NCI-H748 (cell line): ENCODE data around the gene COBL.

ENCODE experiments used
- DNase-seq: peaks from one replicate; lab custom pipeline; 2025; ENCODE audit not compliant: unreplicated experiment; lab: John Stamatoyannopoulos, UW

COBL gene

DNA sequence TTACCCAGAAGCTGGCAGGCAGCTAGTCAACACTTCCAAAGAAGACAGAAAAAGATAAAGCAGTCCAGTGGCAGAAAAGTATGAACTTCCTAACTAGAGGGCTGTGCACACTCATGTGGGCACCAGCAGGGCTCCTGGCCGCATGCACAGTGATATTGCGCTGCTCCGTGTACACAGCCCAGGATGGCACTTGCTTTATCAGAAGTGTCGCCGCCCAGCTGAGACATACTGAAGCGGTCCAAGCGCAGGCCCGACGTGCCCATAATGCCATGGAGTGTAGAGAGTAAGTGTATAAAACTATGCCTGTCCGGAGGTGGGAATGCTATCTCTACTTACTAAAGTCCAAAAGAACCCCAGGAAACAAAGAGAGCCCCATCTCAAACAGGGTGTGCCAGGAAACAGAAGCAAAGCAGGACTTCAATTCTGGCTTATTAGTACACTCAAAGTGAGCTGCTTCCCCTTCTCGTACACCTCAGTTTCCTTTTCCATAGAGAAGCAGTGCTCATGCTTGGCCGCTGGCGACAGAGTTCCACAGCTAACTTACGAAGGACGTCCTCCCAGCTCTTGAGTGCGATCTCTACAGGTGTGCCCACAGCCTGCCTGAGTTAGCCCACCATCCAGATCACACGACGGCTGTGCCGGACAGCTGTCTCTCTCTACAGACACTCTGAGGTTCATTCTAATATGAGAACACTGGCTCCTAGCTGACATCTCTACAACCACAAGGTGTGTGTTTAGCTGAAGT, 234.3 kb downstream of the COBL start:
- no peak for DNase-seq

DNA sequence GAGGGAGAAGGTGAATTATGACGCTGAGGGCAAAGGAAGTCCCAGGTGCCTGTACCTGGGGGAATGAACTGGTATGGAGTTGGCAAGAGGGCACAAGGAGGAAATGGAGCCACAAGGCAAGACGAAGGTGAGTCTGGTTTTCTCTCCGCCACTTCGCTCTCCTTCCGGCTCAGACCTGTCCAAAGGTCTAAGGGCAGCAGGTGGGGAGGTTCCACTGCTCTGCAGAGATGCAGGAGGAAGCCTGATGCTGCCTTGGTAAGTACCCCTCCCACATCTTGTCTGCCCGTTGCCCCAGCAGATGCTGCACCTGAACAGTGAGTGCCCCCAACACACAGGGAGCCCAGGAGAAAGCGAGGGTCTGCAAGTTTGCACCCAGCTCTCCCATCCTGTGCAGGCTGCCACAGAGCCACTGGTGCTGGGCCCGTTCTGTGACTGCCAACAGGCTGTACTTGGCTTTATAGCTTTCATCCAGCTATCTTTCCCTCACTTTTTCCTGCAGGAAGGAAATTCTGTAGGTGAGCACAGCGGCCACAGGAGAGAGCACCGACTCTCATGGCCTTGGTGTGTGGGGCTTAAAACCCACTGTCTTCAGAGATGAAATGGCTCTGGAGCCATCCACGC, 235.2 kb downstream of the COBL start:
- DNase-seq: no peak

DNA sequence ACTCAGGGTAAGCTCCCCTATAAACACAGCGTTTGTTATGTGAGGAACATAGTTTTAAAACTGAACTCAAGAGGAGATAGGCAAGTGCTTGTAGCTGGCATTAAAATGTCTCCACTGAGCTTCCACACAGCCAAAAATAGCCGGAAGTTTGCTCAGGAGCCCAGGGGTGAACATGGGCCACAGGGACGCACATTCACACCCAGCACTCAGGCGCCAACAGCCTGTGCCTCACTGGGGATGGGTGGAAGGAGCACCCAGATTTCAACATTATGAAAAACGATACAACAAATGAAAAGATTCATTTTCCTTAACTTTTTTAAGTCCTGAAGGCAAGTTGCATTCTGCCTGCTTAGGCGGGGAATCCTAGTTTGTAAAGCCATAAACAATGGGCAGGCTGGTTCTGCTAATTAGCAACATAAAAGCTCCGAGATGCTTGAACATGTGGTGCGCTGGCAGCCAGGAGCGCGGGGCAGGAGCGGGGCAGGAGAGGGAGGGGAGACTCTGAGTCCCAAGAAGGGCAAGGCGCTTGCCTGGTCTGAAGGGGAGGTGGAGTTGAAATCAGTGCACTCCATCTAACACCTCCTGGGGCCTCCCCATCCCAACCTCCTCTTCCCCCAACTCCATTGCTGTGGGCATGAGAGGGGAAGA, 235.9 kb downstream of the COBL start:
- DNase-seq: no peak

DNA sequence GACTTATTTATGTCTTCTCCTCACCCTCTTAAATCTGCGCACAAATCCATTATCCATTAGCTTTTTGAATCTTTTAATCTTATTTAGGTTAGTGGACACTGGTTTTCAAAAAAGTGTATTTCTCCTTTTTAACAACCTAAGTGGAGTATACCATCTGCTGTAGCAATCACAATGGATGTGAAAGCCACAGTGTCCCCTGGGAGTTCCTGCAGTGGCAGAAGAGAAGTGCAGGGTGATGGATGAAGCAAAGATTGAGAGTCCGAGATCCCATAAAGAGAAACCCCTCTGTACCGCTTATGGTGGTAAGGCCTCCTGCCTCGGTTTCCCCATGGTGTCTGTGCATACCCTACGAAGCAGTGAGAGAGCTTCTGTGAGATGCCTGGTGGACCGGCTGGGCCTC, 236.4 kb downstream of the COBL start:
- DNase-seq: no peak

DNA sequence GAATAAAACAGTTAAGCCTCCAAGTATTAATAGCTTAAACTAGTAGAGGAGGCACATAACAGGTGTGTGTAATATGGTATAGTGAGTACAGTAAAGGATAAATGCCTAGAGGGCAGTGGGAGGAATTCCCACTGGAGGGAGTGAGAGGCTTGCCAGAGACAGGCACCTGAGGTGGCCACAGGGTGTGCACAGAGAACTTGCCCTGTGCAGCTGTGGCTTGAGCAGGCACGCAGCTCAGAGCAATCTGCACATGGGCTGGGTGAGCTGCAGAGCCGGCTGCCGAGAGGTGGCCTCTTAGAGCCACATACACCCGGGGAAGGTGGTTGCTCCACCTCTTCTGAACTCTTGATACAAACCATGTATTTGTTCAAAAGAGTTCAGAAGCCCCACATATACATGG, 237.1 kb downstream of the COBL start:
- DNase-seq: no peak

DNA sequence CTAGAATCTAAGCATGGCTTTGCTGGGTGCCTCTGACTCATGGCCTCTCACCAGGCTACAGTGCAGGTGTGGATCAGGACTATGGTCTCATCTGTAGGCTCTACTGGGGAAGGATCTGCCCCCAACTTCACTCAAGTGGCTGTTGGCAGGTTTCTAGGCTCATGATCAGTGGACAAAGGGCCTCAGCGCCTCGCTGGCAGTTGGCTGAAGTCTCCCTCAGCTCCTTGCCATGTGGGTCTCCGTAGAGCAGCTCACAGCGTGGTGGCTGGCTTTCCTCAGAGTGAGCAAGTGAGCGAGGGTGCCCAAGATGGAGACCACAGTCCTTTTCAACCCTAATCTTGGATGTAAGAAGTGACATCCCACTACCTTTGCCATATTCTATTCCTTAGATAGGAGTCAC, 238.0 kb downstream of the COBL start:
- DNase-seq: no peak

DNA sequence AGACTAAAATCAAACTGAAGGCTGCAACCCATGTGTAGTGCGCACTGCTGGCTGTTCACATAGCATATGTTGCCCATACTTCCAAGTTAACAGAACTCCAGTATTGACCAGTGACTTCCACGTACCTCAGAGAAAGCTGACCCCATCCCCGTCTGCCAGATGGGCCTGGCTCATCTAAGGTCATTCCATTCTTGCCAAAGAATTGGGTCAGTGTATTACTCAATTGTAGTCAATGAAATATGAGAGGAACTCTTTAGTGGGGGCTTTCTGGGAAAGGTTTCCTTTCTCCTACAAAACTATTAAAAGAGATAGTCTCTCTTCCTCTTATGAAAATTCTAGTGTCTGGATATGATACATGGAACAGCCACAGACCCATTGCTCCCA, 238.6 kb downstream of the COBL start:
- DNase-seq: no peak

DNA sequence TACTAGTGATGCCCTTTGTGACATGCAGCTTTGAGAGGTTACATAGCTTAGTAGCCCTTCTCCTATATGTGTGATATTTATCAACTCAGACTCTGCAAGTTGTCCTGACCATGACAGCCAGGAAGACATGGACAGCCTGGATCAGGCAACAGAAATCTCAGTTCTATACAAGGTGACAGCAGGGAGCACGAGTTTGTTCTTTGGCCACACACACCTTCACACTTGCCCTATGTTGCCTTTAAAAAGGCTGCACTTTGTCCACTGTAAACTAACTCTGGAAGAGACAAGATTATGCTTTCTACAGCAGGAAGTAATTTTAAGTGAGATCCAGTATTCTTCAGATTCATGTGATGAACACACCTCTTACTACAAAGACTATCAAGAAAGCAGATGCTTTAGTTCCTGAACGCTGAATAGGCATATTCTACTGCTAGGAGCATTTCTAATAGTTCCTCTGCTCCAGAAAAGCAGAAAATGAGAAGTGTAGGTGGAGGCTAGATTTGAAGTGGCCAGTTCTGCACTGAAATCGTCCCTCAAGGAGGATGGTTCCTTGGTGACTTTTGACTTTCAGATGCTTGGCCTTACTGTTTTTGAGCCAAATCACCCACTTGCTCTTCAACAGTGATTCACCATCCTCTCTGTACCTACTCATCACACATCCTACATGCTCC, 239.2 kb downstream of the COBL start:
- no peak for DNase-seq

DNA sequence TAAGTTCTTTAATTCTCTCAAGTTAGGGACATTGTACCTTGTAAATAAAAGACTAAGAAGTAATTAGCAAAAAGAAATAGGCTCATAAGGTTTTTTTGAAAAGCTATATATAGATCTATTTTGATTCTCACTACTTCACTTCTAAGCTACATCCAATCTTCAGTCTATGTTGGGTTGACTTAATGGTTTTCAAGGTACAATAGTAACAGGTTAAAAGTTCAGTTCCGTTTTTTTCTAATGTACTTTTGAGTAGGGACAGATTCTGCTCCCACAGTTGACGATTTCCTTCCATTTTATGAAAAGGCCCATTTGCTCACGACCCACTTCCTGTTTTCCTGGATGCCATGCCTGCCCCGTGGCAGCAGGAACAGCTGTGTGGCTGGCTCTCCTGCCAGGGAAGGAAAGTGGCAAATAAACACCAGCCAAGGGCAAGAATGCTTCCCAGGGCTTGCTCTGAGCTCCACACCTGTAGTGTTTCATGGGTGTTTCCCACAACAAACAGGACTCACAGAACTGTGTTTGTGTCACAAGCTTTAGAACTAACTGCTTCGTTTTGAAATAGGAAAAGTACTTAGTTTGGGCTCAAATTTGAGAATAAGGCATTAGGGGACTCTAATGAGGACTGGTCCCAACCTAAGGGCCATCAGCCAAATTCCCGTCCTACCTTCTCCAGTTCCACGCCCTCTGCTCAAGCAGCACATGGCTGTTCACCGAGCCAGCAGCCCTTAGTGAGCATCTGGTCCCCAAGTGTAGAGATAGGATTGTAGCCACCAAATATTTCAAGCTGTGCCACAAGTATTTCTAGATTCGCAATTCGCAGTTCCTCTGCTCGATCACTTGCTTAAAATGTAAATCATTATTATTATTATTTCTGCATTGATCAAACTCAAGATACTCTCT, 240.7 kb downstream of the COBL start:
- DNase-seq: no peak

DNA sequence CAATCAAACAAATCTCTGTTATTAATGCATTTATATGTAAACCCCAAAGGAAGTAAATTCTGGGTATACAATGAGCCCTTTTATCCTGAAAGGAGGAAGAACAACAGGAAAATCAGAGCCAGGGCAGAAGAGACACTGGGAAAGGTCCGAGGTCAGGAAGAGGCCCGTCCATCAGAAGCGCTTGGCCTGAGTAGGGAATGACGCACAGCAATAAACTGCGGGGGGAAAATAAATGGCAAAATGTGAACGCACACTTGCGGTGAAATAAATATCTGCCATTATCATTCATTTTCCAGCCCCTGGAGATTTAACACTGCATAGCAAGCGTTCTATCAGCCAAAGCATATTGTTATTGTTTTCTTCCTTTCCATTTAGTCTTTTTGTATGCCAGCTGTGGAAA, 243.4 kb downstream of the COBL start:
- DNase-seq: no peak

DNA sequence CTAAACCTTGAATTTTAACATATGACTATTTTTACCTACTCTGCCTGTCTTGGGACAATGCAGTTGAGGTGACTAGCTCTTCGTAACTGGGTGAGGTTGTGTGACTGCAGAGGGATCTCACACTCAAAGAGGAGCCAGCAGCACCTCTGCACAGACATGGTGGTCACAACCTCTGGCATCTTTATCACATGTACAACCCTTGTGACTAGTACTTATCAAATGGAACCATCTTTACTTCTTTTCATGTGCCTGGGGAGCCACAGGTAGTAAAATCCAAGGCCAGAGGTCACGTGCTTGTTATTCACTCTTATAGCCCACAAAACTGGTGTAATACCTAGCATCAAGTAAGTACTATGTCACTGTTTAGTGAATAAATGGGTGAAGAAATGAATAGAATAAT, 244.3 kb downstream of the COBL start:
- DNase-seq: no peak

DNA sequence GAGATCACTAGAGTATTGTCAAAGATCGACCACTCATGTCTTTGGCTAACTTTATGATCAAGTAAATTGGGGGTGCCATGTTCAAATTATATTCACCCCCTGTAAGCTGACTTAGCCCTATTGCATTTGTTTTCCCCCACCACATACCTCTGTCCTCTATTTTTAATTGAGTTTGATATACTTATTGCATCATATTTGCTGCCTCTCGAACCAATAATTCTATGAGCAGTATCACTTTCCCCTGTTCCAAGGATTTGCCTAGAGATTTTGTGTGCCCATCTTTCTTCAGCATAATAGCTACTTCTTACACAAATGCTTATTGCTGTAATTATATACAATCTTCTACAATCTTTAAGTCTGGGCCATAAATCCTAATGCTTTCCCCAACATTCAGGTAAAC, 245.2 kb downstream of the COBL start:
- no peak for DNase-seq

DNA sequence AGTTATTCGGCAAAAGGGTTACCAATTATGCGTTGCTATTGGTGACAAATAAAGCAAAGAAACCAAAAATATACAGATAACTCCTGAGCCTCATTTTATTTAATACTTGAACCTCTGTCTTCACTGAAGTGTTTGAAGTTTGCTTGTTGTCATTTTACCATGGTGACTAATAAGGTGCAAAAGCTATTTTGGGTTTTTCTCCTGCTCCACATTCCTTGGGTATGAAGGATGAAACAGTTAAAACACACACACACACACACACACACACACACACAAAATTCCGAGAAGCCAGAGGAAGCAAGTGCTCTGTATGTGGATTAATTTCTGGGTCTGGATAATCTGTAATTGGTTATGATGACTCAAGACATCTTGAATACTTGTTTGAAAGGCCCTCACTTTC, 246.5 kb downstream of the COBL start:
- DNase-seq: no peak

DNA sequence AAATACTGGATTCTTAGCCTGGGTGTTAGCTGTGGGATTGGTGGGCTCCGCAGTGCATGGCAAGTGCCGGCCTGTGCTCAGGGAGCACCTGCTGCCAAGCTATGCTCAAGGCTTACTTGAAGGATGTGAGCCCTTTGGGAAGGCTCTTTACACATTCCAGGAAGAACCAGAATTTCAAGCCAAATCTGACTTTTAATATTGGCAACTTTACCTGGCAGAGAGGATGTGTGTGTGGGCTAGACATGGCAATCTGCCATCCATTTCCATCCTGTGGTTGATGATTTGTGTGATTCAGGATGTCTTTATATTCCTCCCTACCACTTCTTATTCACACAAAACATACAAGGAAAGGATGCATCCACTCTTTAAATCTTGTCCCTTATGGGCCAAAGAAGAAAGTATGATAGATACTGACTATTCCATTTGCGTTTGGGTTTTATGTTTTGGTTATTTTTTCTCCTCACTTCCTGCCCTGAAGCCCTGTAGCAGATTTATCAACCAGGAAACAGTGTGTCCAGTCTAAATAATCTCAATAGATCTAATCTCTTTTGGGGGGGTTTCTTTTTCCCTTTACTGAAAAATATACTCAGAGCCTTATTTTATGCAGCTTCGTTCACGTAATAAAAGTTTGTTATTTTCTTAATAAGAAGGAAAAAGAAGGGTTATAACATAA, 247.1 kb downstream of the COBL start:
- DNase-seq: no peak

DNA sequence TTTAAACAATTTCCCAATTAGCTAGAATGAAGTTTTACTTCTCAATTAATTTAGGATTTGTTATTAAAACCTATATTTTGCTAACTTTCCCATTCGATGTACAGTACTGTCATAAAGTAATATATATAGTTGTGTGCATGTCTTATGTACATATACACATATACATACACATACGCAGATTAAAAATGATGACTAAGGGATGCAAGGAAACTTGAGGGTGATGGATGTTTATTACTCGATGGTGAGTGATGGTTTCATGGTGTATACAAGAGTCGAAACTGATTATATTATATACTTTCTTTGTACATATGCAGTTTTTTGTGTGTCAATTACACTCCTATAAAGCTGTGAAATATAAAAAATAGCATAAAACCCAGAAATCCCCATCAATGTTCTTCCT, 248.2 kb downstream of the COBL start:
- no peak for DNase-seq

DNA sequence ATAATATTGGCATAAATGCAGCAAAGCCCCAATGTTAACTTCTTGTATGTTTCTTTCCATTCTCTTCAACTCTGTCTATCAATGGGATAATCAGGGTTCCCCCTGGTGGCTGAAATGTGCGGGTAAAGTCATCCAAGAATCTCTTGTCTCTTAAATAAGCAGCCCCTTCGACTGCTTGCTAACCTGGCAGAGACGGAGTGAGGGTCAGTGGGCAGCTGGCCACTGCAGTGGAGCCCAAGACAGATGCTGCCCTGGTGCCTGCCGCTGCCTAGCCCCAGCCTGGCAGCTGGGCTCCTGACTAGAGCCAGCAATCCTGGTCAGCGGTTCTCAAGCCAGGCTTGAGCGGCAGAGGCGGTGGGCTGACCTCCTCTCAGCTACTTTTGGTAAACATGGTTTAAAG, 248.9 kb downstream of the COBL start:
- peak; percentile 65 for DNase-seq

DNA sequence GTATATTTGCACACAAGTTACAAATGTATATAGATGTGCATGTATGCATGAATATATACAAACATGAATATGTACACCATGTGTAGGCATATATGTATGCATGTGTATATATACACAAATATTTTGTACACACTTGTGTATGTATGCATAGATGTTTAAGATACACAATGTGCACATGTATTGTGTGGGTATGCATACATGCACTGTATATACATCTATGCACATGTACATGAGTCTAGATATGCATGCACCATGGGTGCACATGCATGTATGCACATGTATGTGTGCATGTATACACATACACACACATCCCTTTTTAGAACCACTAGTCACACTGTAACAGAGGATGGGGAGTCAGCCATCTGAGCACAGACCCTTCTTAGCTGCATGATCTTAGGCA, 249.4 kb downstream of the COBL start:
- no peak for DNase-seq

DNA sequence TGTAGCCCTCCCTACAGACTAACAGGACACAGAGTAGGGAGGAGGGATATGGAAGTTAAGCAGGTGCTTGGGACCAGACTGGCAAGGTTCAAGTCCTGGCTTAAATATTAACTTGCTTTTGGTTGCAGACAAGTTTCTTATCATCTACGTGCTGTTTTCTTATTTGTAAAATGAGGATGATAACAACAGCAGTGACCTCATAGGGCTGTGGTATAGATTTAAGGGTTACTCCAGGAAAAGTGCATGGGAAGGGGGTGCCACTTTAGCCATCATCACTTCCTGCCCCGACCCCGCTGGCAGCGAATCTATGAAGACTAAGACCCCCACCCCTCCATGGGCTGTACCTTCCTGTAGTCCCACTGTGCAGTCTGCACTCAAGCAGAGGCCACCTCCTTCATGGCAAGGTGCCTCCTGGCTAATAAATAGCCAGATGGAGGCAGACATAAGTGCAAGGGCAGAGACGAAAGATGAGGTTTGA, 250.2 kb downstream of the COBL start:
- no peak for DNase-seq

DNA sequence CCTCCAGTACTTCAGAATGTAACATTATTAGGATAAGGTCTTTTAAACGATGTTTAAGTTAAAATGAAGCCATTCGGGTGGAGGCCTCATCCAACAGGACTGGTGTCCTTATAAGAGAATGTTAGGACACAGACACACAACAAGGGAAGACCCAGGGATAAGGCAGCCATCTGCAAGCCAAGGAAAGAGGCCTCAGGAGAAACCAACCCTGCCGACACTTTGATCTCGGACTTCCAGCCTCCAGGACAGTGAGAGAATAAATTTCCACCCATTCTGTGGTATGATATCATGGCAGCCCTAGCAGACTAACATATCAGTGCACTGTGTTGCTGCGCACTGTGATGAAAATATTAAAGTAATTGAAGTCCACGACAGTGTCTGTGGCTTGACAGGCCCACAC, 250.8 kb downstream of the COBL start:
- DNase-seq: no peak

DNA sequence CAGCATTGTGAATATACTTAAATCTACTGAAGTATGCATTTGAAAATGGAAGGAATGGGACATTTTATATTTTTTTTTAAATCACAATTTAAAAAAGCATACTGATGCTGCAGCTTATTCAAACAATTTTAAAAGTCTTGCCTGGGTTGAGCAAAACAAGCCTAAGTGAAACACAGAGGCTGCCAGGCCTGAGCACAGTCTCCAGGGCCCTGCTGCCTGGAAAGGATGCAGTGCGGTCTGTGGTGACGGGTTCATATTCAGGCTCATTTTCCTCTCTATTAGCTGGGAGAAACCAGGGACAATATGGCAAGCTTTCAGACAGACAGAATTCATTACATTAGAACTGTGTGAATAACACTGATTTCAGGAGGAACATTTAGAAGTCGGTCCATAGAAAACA, 251.9 kb downstream of the COBL start:
- DNase-seq: no peak
